ENCODE measurements around the gene POLQ. TPM values are rescaled to one million over a fixed set of nuclear protein-coding genes. Genes with fewer than 3 reads are reported as not detected.

The POLQ gene
- total RNA-seq, 4 donors from 2014 or later: under 0.01 to 0.30 (median under 0.01) TPM; not detected in 1

DNA sequence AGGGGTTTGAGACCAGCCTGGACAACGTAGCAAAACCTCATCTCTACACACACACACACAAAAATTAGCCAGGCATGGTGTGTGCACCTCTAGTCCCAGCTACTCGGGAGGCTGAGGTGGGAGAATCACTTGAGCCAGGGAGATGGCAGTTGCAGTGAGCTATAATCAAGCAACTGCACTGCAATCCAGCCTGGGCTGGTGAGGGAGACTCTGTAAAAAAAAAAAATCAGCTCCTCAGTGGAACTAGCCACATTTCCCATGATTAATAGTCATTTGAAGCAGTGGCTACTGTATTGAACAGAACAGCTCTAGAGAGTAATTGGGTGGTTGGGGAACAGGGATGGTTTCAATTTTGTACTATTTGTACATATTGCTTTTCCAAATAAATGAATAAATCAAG lies 35.9 kb upstream of the POLQ start:
- Histone ChIP-seq H3K9me3 (no peaks in the 10 kb centered on the region), H3K27ac (no peak overlapping the region), H3K4me3 (no peak overlapping the region), H3K27me3 (no peaks in the 10 kb centered on the region), H3K4me1 (no peaks in the 10 kb centered on the region), H3K36me3 (no peaks in the 10 kb centered on the region)
- no peak for DNase-seq (ENCODE audit: low spot score in 2 of 2)
- TF ChIP-seq POLR2A (IDR thresholded peaks at IDR 0.05): no peak
- no peak for TF ChIP-seq EP300 (IDR thresholded peaks at IDR 0.05)
- TF ChIP-seq, protein P1, sequence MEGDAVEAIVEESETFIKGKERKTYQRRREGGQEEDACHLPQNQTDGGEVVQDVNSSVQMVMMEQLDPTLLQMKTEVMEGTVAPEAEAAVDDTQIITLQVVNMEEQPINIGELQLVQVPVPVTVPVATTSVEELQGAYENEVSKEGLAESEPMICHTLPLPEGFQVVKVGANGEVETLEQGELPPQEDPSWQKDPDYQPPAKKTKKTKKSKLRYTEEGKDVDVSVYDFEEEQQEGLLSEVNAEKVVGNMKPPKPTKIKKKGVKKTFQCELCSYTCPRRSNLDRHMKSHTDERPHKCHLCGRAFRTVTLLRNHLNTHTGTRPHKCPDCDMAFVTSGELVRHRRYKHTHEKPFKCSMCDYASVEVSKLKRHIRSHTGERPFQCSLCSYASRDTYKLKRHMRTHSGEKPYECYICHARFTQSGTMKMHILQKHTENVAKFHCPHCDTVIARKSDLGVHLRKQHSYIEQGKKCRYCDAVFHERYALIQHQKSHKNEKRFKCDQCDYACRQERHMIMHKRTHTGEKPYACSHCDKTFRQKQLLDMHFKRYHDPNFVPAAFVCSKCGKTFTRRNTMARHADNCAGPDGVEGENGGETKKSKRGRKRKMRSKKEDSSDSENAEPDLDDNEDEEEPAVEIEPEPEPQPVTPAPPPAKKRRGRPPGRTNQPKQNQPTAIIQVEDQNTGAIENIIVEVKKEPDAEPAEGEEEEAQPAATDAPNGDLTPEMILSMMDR (IDR thresholded peaks at IDR 0.05): no peak
- WGBS, 2 donors: 58 to 75% methylated on average over 2 of the region's 2 CpGs

DNA sequence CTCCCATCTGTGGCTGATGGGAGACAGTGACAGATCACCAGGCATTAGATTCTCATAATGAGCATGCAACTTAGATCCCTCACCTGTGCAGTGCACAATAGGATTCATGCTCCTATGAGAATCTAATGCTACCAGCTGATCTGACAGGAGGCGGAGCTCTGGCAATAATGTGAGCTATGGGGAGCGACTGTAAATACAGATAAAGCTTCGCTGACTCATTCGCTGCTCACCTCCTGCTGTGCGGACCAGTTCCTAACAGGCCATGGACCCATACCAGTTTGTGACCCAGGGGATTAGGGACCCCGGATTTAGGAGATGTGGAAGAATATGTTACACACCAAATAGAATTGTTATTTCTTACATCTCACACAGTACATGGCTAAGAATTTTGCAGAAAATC lies 28.7 kb upstream of the POLQ start:
- 83% methylated on average over 6 of the region's 6 CpGs for WGBS, 2 donors
- no peak overlapping the region for H3K4me3 ChIP-seq
- H3K36me3 ChIP-seq: no peaks in the 10 kb centered on the region
- no peak overlapping the region for H3K27ac ChIP-seq
- H3K4me1 ChIP-seq: no peaks in the 10 kb centered on the region
- DNase-seq (ENCODE audit: low spot score in 2 of 2): no peak
- no peak for TF ChIP-seq POLR2A (IDR thresholded peaks at IDR 0.05)
- TF ChIP-seq EP300 (IDR thresholded peaks at IDR 0.05): no peak
- TF ChIP-seq, protein P1 (IDR thresholded peaks at IDR 0.05): no peak
- no peaks in the 10 kb centered on the region for H3K9me3 ChIP-seq
- H3K27me3 ChIP-seq: no peaks in the 10 kb centered on the region

GRCh38 chr3:121567649-121568048 lies 21.9 kb upstream of the POLQ start, which contains the start of gene ARGFX:
Gene ARGFX, plus strand, starts transcription at chr3:121567949. Its CDS starts 2,765 bp downstream, at chr3:121570714.
- H3K4me3 ChIP-seq: no peak within 1 kb of the TSS
- no peaks in the 10 kb centered on the region for H3K4me1 ChIP-seq
- H3K9me3 ChIP-seq: no peaks in the 10 kb centered on the region
- TF ChIP-seq EP300 (IDR thresholded peaks at IDR 0.05) (no peak), POLR2A (IDR thresholded peaks at IDR 0.05) (no peak)
- TF ChIP-seq, protein P1 (IDR thresholded peaks at IDR 0.05): no peak
- WGBS, 2 donors: 90 to 93% methylated on average over 5 of the region's 5 CpGs
- H3K27me3 ChIP-seq: no peaks in the 10 kb centered on the region
- no peaks in the 10 kb centered on the region for H3K36me3 ChIP-seq
- no peak within 1 kb of the TSS for H3K27ac ChIP-seq
- DNase-seq (ENCODE audit: low spot score in 2 of 2): no peak

- TF ChIP-seq POLR2A (IDR thresholded peaks at IDR 0.05) (no peak), EP300 (IDR thresholded peaks at IDR 0.05) (no peak)
- TF ChIP-seq, protein P1 (IDR thresholded peaks at IDR 0.05): no peak
- DNase-seq (ENCODE audit: low spot score in 2 of 2): no peak
- Histone ChIP-seq H3K27me3 (no peaks in the 10 kb centered on the region), H3K9me3 (no peaks in the 10 kb centered on the region), H3K4me1 (no peaks in the 10 kb centered on the region), H3K27ac (no peak overlapping the region), H3K36me3 (no peaks in the 10 kb centered on the region), H3K4me3 (no peak overlapping the region)
- 75 to 77% methylated on average over 9 of the region's 9 CpGs for WGBS, 2 donors
Observed at GRCh38 chr3:121566773-121567172, 21.0 kb upstream of the POLQ start.

DNA sequence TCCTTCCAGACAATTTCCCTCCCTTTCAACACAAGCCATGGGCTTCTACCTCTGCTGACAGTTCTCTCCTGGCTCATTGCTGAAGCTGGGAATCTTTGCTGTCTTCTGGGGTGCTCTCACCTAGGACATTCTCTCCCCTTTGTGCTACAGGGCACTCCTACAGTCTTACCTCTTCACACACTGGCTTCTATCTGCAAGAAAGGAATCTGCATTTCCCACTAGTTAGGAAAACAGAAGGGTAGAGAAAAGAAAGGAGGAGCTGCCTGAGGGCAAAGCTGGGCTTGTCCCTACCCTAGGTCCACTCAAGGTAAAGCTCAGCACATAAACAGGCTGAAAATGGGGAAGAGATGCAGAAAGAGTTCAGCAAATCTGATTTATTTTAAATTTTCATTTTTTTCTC lies 16.4 kb upstream of the POLQ start:
- H3K4me1 ChIP-seq: no peaks in the 10 kb centered on the region
- no peaks in the 10 kb centered on the region for H3K27me3 ChIP-seq
- DNase-seq (ENCODE audit: low spot score in 2 of 2): no peak
- TF ChIP-seq POLR2A (IDR thresholded peaks at IDR 0.05) (no peak), EP300 (IDR thresholded peaks at IDR 0.05) (no peak)
- TF ChIP-seq, protein P1 (IDR thresholded peaks at IDR 0.05): no peak
- no peak overlapping the region for H3K4me3 ChIP-seq
- no peak overlapping the region for H3K27ac ChIP-seq
- H3K9me3 ChIP-seq: no peaks in the 10 kb centered on the region
- no peaks in the 10 kb centered on the region for H3K36me3 ChIP-seq
